Skeletal muscle tissue (tissue), 4 donors: ENCODE measurements around the gene SPRYD3. TPM values are rescaled to one million over a fixed set of nuclear protein-coding genes. Genes with fewer than 3 reads are reported as not detected.
A peak's percentile ranks its signal among the peaks of the same experiment; 100 is the strongest.
"Not testable (repeated sequence)": the region's sequence is repeated elsewhere in the genome, so short reads cannot be mapped to it uniquely, and the experiment has no call there.

ENCODE experiments used
- H3K27ac ChIP-seq: one replicate; pipeline ENCODE4 v1.7.0; 2013; ENCODE audit warnings: mild to moderate bottlenecking, low read depth, low read length, inconsistent platforms
- H3K27me3 ChIP-seq, 3 donors: one replicate each; pipeline ENCODE4 v1.7.0; 2013; ENCODE audit warnings: low read length in 3 of 3; ENCODE audit not compliant: control insufficient read depth in 3 of 3, insufficient read depth in 3 of 3
- H3K36me3 ChIP-seq, 3 donors: one replicate each; pipeline ENCODE4 v1.7.0; 2013; ENCODE audit warnings: low read length in 3 of 3; ENCODE audit not compliant: control insufficient read depth in 3 of 3, insufficient read depth in 3 of 3
- H3K4me1 ChIP-seq, 3 donors: one replicate each; pipeline ENCODE4 v1.7.0; 2013; ENCODE audit warnings: low read length in 3 of 3, mild to moderate bottlenecking in 3 of 3; ENCODE audit not compliant: control insufficient read depth in 3 of 3, insufficient read depth in 3 of 3
- H3K4me3 ChIP-seq, 3 donors: one replicate each; pipeline ENCODE4 v1.7.0; 2013; ENCODE audit warnings: low read length in 3 of 3
- H3K9ac ChIP-seq, 3 donors: one replicate each; pipeline ENCODE4 v1.7.0; 2013; ENCODE audit warnings: low read length in 3 of 3, mild to moderate bottlenecking in 3 of 3, moderate library complexity in 2 of 3, low read depth in 1 of 3
- H3K9me3 ChIP-seq, 3 donors: one replicate each; pipeline ENCODE4 v1.7.0; 2013; ENCODE audit warnings: low read length in 3 of 3; ENCODE audit not compliant: control insufficient read depth in 3 of 3
- total RNA-seq: library from RNA; depleted of rRNA; stranded (reverse); fragments of >200 nt; gene quantifications from one replicate; pipeline ENCODE4 v1.2.3, GENCODE V29; 2014
- donor health status: Osteomylitis.

SPRYD3 gene
- total RNA-seq, 1 donor from 2014 or later: 13.0 TPM

- Histone ChIP-seq H3K9ac (peak overlapping the region in 1 of 3 donors; percentile 50), H3K27me3 (no peaks in the 10 kb centered on the region), H3K27ac (peak overlapping the region; percentile 72), H3K9me3 (no peaks in the 10 kb centered on the region), H3K4me1 (peaks cover 7 to 25% (median 20%) of the 10 kb centered on the region in 3 donors), H3K36me3 (no peaks in the 10 kb centered on the region), H3K4me3 (no peak overlapping the region)
Measured at GRCh38 chr12:53115112-53115890, 36.1 kb upstream of the SPRYD3 start.

- Histone ChIP-seq H3K27me3 (no peaks in the 10 kb centered on the region), H3K27ac (no peak overlapping the region), H3K4me3 (no peak overlapping the region), H3K4me1 (peaks cover 7 to 25% (median 20%) of the 10 kb centered on the region in 3 donors), H3K9me3 (no peaks in the 10 kb centered on the region), H3K9ac (no peak overlapping the region), H3K36me3 (no peaks in the 10 kb centered on the region)
Measured at GRCh38 chr12:53113951-53114350, 34.8 kb upstream of the SPRYD3 start.

GRCh38 chr12:53113136-53113705, 34.0 kb upstream of the SPRYD3 start:
- H3K27me3 ChIP-seq: no peaks in the 10 kb centered on the region
- no peak overlapping the region for H3K9ac ChIP-seq
- no peaks in the 10 kb centered on the region for H3K36me3 ChIP-seq
- peaks cover 7 to 25% (median 20%) of the 10 kb centered on the region in 3 donors for H3K4me1 ChIP-seq
- no peak overlapping the region for H3K4me3 ChIP-seq
- no peak overlapping the region for H3K27ac ChIP-seq
- H3K9me3 ChIP-seq: no peaks in the 10 kb centered on the region

- not testable (repeated sequence) for H3K4me3 ChIP-seq, H3K36me3 ChIP-seq, H3K9me3 ChIP-seq, H3K9ac ChIP-seq, H3K27ac ChIP-seq, H3K27me3 ChIP-seq
- H3K4me1 ChIP-seq: peaks cover 7 to 25% (median 20%) of the 10 kb centered on the region in 3 donors
Measured at GRCh38 chr12:53112431-53112830, 33.2 kb upstream of the SPRYD3 start.

- H3K4me1 ChIP-seq: peaks cover 0 to 8% (median 5%) of the 10 kb centered on the region in 3 donors
- H3K27me3 ChIP-seq: no peaks in the 10 kb centered on the region
Measured at GRCh38 chr12:53107122-53107521, 27.9 kb upstream of the SPRYD3 start.

GRCh38 chr12:53105712-53106439, 26.7 kb upstream of the SPRYD3 start:
- no peaks in the 10 kb centered on the region for H3K27me3 ChIP-seq
- H3K9ac ChIP-seq: no peak overlapping the region
- H3K9me3 ChIP-seq: no peaks in the 10 kb centered on the region
- peaks cover 0 to 8% (median 5%) of the 10 kb centered on the region in 3 donors for H3K4me1 ChIP-seq
- H3K4me3 ChIP-seq: no peak overlapping the region
- no peaks in the 10 kb centered on the region for H3K36me3 ChIP-seq
- H3K27ac ChIP-seq: no peak overlapping the region

More at GRCh38 chr12:53107122-53107521, 27.9 kb upstream of the SPRYD3 start:
- Histone ChIP-seq H3K4me3 (no peak overlapping the region), H3K27ac (no peak overlapping the region), H3K9ac (no peak overlapping the region), H3K9me3 (no peaks in the 10 kb centered on the region), H3K36me3 (no peaks in the 10 kb centered on the region)

- Histone ChIP-seq H3K4me1 (peaks cover 3 to 8% (median 5%) of the 10 kb centered on the region in 3 donors), H3K27me3 (no peaks in the 10 kb centered on the region), H3K9ac (no peak overlapping the region)
Measured at GRCh38 chr12:53105256-53105655, 26.1 kb upstream of the SPRYD3 start.

GRCh38 chr12:53103860-53104305, 24.7 kb upstream of the SPRYD3 start:
- Histone ChIP-seq H3K4me3 (no peak overlapping the region), H3K9ac (no peak overlapping the region), H3K36me3 (peaks cover 0 to 2% (median 0%) of the 10 kb centered on the region in 3 donors), H3K9me3 (no peaks in the 10 kb centered on the region), H3K27me3 (no peaks in the 10 kb centered on the region), H3K4me1 (peaks cover 10 to 14% (median 11%) of the 10 kb centered on the region in 3 donors), H3K27ac (no peak overlapping the region)

More at GRCh38 chr12:53105256-53105655, 26.1 kb upstream of the SPRYD3 start:
- H3K27ac ChIP-seq: no peak overlapping the region
- H3K9me3 ChIP-seq: no peaks in the 10 kb centered on the region
- no peak overlapping the region for H3K4me3 ChIP-seq
- H3K36me3 ChIP-seq: peaks cover 0 to 2% (median 0%) of the 10 kb centered on the region in 3 donors

GRCh38 chr12:53102883-53103807, 24.0 kb upstream of the SPRYD3 start, which contains the start of gene SOAT2:
TSS of gene SOAT2 (plus strand) at chr12:53103486. CDS start at chr12:53103578, 92 bp downstream.
- Histone ChIP-seq H3K9me3 (no peaks in the 10 kb centered on the region), H3K27ac (no peak within 1 kb of the TSS), H3K27me3 (no peaks in the 10 kb centered on the region), H3K36me3 (peaks cover 0 to 2% (median 0%) of the 10 kb centered on the region in 3 donors), H3K9ac (no peak within 1 kb of the TSS), H3K4me1 (peaks cover 14 to 21% (median 18%) of the 10 kb centered on the region in 3 donors), H3K4me3 (no peak within 1 kb of the TSS)
